Trophoblast cell (in vitro differentiated cells and primary cell): ENCODE results near the gene GMIP.

Experiments used
- DNase-seq, 2 donors: peaks; one replicate each; pipeline ENCODE4 v3.0.0-alpha.2; 2016
- H2AFZ ChIP-seq: 2 replicates; pipeline ENCODE4 v1.6.1; 2013; ENCODE audit warnings: low read length, moderate library complexity, mild to moderate bottlenecking; ENCODE audit not compliant: insufficient read depth, poor library complexity
- H2AK5ac ChIP-seq: 2 replicates; pipeline ENCODE4 v1.6.1; 2013; ENCODE audit warnings: mild to moderate bottlenecking, low read length
- H2BK120ac ChIP-seq: 2 replicates; pipeline ENCODE4 v1.6.1; 2013; ENCODE audit warnings: low read length, mild to moderate bottlenecking, moderate library complexity; ENCODE audit not compliant: insufficient read depth, poor library complexity
- H2BK12ac ChIP-seq: 2 replicates; pipeline ENCODE4 v1.6.1; 2013; ENCODE audit warnings: mild to moderate bottlenecking, low read length, moderate library complexity
- H2BK5ac ChIP-seq: 2 replicates; pipeline ENCODE4 v1.6.1; 2013; ENCODE audit warnings: low read length, low read depth, moderate library complexity, mild to moderate bottlenecking; ENCODE audit not compliant: poor library complexity
- H3K14ac ChIP-seq: 2 replicates; pipeline ENCODE4 v1.6.1; 2013; ENCODE audit warnings: mild to moderate bottlenecking, low read length
- H3K18ac ChIP-seq: 2 replicates; pipeline ENCODE4 v1.6.1; 2013; ENCODE audit warnings: mild to moderate bottlenecking, low read length
- H3K23ac ChIP-seq: 2 replicates; pipeline ENCODE4 v1.6.1; 2013; ENCODE audit warnings: low read length
- H3K27ac ChIP-seq: 2 replicates; pipeline ENCODE4 v1.5.1; 2013; ENCODE audit warnings: low read depth, mild to moderate bottlenecking, inconsistent platforms, low read length, moderate library complexity
- H3K27me3 ChIP-seq: 2 replicates; pipeline ENCODE4 v1.6.1; 2013; ENCODE audit warnings: inconsistent platforms, mild to moderate bottlenecking, low read length, moderate library complexity; ENCODE audit not compliant: insufficient read depth
- H3K36me3 ChIP-seq, 2 experiments: 1 replicate in 1 of 2; 2 replicates in 1 of 2; pipeline ENCODE4 v1.6.1; 2013; ENCODE audit warnings: low read length in 2 of 2, mild to moderate bottlenecking in 2 of 2, moderate library complexity in 1 of 2; ENCODE audit not compliant: insufficient read depth in 2 of 2, control insufficient read depth in 1 of 2
- H3K4ac ChIP-seq: 2 replicates; pipeline ENCODE4 v1.6.1; 2013; ENCODE audit warnings: low read depth, mild to moderate bottlenecking, low read length, moderate library complexity
- H3K4me1 ChIP-seq, 2 experiments: 1 replicate in 1 of 2; 2 replicates in 1 of 2; pipeline ENCODE4 v1.6.1; 2013; ENCODE audit warnings: low read length in 2 of 2, mild to moderate bottlenecking in 2 of 2, moderate library complexity in 1 of 2; ENCODE audit not compliant: insufficient read depth in 2 of 2, control insufficient read depth in 1 of 2
- H3K4me2 ChIP-seq: 2 replicates; pipeline ENCODE4 v1.6.1; 2013; ENCODE audit warnings: inconsistent platforms, mild to moderate bottlenecking, low read length, moderate library complexity
- H3K4me3 ChIP-seq: 2 replicates; pipeline ENCODE4 v1.5.1; 2013; ENCODE audit warnings: mild to moderate bottlenecking, low read depth, low read length, inconsistent platforms
- H3K79me1 ChIP-seq: one replicate; pipeline ENCODE4 v1.6.1; 2013; ENCODE audit warnings: low read length
- H3K79me2 ChIP-seq: 2 replicates; pipeline ENCODE4 v1.6.1; 2013; ENCODE audit warnings: low read length, mild to moderate bottlenecking; ENCODE audit not compliant: control insufficient read depth, insufficient read depth, poor library complexity
- H3K9ac ChIP-seq: 2 replicates; pipeline ENCODE4 v1.6.1; 2013; ENCODE audit warnings: mild to moderate bottlenecking, low read length
- H3K9me3 ChIP-seq: 2 replicates; pipeline ENCODE4 v1.6.1; 2013; ENCODE audit warnings: low read depth, mild to moderate bottlenecking, control low read depth, inconsistent platforms, low read length; ENCODE audit not compliant: insufficient read depth
- H4K12ac ChIP-seq: 2 replicates; pipeline ENCODE4 v1.6.1; 2013; ENCODE audit warnings: low read depth, mild to moderate bottlenecking, low read length, moderate library complexity
- H4K8ac ChIP-seq: 2 replicates; pipeline ENCODE4 v1.6.1; 2013; ENCODE audit warnings: low read depth, mild to moderate bottlenecking, low read length, moderate library complexity
- H4K91ac ChIP-seq: one replicate; pipeline ENCODE4 v1.6.1; 2013; ENCODE audit warnings: low read depth, mild to moderate bottlenecking, low read length, moderate library complexity
- WGBS: extraction: QIAGEN DNeasy Blood & Tissue Kit; methylation state at CpG from one replicate; pipeline ENCODE4 v1.1.7; 2013; ENCODE audit warnings: missing lambda C conversion rate; ENCODE audit not compliant: insufficient read length, insufficient coverage; ENCODE audit errors: extremely low coverage; 5-methylcytosine and 5-hydroxymethylcytosine counted together

Gene GMIP

GRCh38 chr19:19661675-19662251, 18.3 kb upstream of the GMIP start:
- no CpG with 5 or more reads among the region's 18 CpGs for WGBS

GRCh38 chr19:19661141-19661674, 17.8 kb upstream of the GMIP start:
- no peak overlapping the region for H3K4me2 ChIP-seq
- peaks cover 9 to 14% of the 10 kb centered on the region in 2 experiments for H3K4me1 ChIP-seq
- peak overlapping the region; percentile 57 for H3K4ac ChIP-seq
- H3K36me3 ChIP-seq: peaks cover 34 to 35% of the 10 kb centered on the region in 2 experiments
- no peak overlapping the region for H4K91ac ChIP-seq
- H3K79me1 ChIP-seq: peaks cover 7% of the 10 kb centered on the region
- H3K27me3 ChIP-seq: no peaks in the 10 kb centered on the region
- no peak overlapping the region for H3K23ac ChIP-seq
- H3K9me3 ChIP-seq: peaks cover 2% of the 10 kb centered on the region
- H4K12ac ChIP-seq: no peak overlapping the region
- no peak overlapping the region for H2BK5ac ChIP-seq
- H2BK12ac ChIP-seq: no peak overlapping the region
- no peak overlapping the region for H3K9ac ChIP-seq
- no peak overlapping the region for H3K18ac ChIP-seq
- no peak overlapping the region for H2AFZ ChIP-seq
- no peak overlapping the region for H4K8ac ChIP-seq
- H3K79me2 ChIP-seq: peaks cover 10% of the 10 kb centered on the region
- H3K27ac ChIP-seq: no peak overlapping the region
- no peak overlapping the region for H3K14ac ChIP-seq
- WGBS: no CpG with 5 or more reads among the region's 10 CpGs
- no peak for DNase-seq
- H2BK120ac ChIP-seq: no peak overlapping the region
- H3K4me3 ChIP-seq: no peak overlapping the region
- H2AK5ac ChIP-seq: no peak overlapping the region

More at GRCh38 chr19:19661675-19662251, 18.3 kb upstream of the GMIP start:
- Histone ChIP-seq H4K12ac (no peak overlapping the region), H3K9ac (no peak overlapping the region), H3K27ac (no peak overlapping the region), H2BK5ac (no peak overlapping the region), H3K9me3 (peaks cover 1% of the 10 kb centered on the region), H3K23ac (no peak overlapping the region), H2AK5ac (no peak overlapping the region), H2AFZ (no peak overlapping the region), H2BK12ac (no peak overlapping the region), H2BK120ac (no peak overlapping the region), H3K79me1 (peaks cover 7% of the 10 kb centered on the region), H3K14ac (no peak overlapping the region), H3K4ac (peak overlapping the region; percentile 0), H3K4me2 (peak overlapping the region; percentile 9), H3K79me2 (peaks cover 10% of the 10 kb centered on the region), H3K4me3 (no peak overlapping the region), H3K4me1 (peaks cover 9 to 14% of the 10 kb centered on the region in 2 experiments), H3K18ac (no peak overlapping the region), H4K8ac (no peak overlapping the region), H3K36me3 (peaks cover 29% of the 10 kb centered on the region in 2 experiments), H3K27me3 (no peaks in the 10 kb centered on the region), H4K91ac (no peak overlapping the region)
- peak in 1 of 2 donors; percentile 7 for DNase-seq

- H2AK5ac ChIP-seq: no peak overlapping the region
Observed at GRCh38 chr19:19659646-19660245, 16.3 kb upstream of the GMIP start.

GRCh38 chr19:19657397-19657783, 13.9 kb upstream of the GMIP start:
- H4K12ac ChIP-seq: no peak overlapping the region
- no peaks in the 10 kb centered on the region for H3K27me3 ChIP-seq
- no peak overlapping the region for H2AK5ac ChIP-seq
- no peak overlapping the region for H3K18ac ChIP-seq
- no peak overlapping the region for H3K23ac ChIP-seq
- H2BK120ac ChIP-seq: no peak overlapping the region
- no peak overlapping the region for H2AFZ ChIP-seq
- H4K91ac ChIP-seq: no peak overlapping the region
- no peak overlapping the region for H3K4me3 ChIP-seq
- no peak for DNase-seq
- H3K14ac ChIP-seq: no peak overlapping the region
- H2BK5ac ChIP-seq: no peak overlapping the region
- no peak overlapping the region for H2BK12ac ChIP-seq
- H3K27ac ChIP-seq: no peak overlapping the region
- peaks cover 4% of the 10 kb centered on the region for H3K79me2 ChIP-seq
- peaks cover 2% of the 10 kb centered on the region for H3K9me3 ChIP-seq
- no peak overlapping the region for H3K9ac ChIP-seq
- no peak overlapping the region for H3K4me2 ChIP-seq
- H3K4ac ChIP-seq: no peak overlapping the region
- peaks cover 71 to 72% of the 10 kb centered on the region in 2 experiments for H3K36me3 ChIP-seq
- WGBS: no CpG with 5 or more reads among the region's 10 CpGs
- H4K8ac ChIP-seq: no peak overlapping the region
- H3K4me1 ChIP-seq: peaks cover 5 to 7% of the 10 kb centered on the region in 2 experiments
- no peaks in the 10 kb centered on the region for H3K79me1 ChIP-seq

More at GRCh38 chr19:19659646-19660245, 16.3 kb upstream of the GMIP start:
- Histone ChIP-seq H2AFZ (no peak overlapping the region), H2BK120ac (no peak overlapping the region), H3K79me2 (peaks cover 10% of the 10 kb centered on the region), H3K9me3 (peaks cover 2% of the 10 kb centered on the region), H3K27me3 (no peaks in the 10 kb centered on the region), H3K14ac (no peak overlapping the region), H4K8ac (no peak overlapping the region), H3K4me2 (no peak overlapping the region), H2BK5ac (no peak overlapping the region), H3K4me3 (no peak overlapping the region), H3K18ac (no peak overlapping the region), H3K79me1 (peaks cover 7% of the 10 kb centered on the region), H3K27ac (no peak overlapping the region), H3K36me3 (peaks cover 49% of the 10 kb centered on the region in 2 experiments), H2BK12ac (no peak overlapping the region), H3K4ac (no peak overlapping the region), H3K9ac (no peak overlapping the region), H4K91ac (no peak overlapping the region), H3K4me1 (peaks cover 9 to 14% of the 10 kb centered on the region in 2 experiments), H3K23ac (no peak overlapping the region), H4K12ac (no peak overlapping the region)
- WGBS: no CpG with 5 or more reads among the region's 17 CpGs
- DNase-seq: no peak
